ENCODE results near the gene PSMD12.

Gene PSMD12

DNA sequence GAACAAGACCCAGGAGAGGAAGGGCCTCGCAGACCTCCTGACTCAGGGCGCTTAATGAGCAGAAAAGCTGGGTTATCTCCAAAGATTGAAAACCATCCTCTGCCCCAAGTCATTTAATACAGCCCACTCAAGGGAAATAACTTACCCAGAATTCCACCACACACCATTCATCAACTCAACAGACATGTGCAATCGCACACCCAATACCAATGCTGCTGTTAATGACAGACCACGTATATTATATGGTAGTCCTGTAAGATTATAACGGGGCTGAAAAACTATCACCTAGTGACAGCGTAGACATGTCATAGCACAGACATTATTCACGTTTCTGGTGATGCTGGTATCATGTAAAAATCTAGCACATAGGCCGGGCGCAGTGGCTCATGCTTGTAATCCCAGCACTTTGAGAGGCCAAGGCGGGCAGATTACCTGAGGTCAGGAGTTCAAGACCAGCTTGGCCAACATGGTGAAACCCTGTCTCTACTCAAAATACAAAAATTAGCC lies 68.9 kb downstream of the PSMD12 start:
- DNase-seq: no peak

DNA sequence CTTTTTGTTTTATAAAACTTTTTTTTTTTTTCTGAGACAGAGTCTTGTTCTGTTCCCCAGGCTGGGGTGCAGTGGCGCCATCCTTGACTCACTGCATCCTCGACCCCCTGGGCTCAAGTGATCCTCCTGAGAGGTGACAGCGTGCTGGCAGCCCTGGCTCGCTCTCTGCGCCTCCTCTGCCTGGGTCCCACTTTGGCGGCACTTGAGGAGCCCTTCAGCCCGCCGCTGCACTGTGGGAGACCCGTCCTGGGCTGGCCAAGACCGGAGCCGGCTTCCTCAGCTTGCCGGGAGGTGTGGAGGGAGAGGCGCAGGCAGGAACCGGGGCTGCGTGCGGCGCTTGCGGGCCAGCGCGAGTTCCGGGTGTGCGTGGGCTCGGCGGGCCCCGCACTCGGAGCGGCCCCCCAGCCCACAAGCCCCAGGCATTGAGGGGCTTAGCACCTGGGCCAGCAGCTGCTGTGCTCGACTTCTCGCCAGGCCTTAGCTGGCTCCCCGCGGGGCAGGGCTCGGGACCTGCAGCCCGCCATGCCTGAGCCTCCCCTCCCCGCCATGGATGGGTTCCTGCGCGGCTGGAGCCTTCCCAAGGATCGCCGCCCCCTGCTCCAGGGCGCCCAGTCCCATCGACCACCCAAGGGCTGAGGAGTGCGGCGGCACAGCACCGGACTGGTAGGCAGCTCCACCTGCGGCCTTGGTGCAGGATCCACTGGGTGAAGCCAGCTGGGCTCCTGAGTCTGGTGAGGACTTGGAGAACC lies 71.8 kb downstream of the PSMD12 start:
- no peak for DNase-seq

DNA sequence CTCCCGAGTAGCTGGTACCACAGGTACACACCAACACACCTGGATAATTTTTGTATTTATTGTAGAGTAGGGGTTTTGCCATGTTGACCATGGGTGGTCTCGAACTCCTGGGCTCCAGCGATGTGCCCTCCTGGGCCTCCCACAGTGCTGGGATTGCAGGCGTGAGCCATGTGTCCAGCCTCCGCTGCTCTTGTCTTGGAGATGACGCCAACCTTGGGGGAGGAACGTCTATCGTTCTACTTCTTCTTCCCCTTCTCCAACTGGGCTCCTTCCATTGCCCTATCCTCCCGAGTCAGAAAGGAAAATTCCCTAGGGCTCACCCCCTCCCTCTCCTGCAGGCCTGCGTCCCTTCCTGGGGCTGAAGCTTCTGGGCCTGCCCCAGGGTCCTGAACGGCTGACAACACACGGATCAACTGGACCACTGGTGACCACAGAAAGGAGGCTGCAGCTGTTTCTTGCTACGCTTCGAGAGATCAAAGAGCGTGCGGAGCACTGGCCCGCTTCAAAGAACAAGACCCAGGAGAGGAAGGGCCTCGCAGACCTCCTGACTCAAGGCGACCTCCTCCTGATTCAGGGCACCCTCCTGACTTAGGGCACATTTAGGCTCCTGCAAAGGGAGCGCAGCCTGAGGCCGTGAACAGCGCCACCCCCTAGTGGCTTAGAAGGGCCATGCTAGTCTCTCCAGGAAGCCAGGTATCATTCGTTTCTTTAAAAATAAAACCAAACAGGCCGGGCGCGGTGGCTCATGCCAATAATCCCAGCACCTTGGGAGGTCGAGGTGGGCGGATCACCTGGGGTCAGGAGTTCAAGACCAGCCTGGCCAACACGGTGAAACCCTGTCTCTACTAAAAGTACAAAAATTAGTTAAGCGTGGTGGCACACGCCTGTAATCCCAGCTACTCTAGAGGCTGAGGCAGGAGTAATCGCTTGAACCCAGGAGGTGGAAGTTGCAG lies 72.8 kb downstream of the PSMD12 start:
- DNase-seq: no peak

DNA sequence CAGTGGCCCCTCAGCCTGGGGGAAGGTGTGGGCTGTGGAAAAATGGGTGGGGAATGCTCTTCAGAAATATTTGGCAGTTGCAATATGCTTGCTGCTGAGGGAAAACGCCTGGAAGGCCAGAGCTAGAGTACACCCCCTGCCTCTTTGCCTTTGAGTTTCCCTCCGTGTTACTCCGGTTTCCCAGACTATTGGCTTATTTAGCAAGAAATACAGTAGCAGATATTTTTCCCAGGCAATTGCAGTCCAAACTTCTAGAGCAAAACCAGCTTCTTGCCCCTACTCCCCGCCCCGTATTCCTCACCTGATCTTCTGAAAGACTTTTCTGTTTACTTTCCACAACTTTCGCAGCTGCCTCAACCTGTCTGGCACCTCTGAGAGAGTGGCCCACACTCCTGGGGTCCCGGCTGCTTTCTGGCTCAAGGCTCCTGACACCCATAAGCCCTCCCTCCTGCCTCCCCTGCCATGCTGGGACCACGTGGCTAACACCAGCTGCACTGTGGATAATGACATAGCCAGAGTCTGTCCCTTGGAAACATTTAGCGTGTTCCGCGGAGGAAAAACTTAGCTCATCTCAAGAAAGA lies 75.6 kb downstream of the PSMD12 start:
- no peak for DNase-seq

DNA sequence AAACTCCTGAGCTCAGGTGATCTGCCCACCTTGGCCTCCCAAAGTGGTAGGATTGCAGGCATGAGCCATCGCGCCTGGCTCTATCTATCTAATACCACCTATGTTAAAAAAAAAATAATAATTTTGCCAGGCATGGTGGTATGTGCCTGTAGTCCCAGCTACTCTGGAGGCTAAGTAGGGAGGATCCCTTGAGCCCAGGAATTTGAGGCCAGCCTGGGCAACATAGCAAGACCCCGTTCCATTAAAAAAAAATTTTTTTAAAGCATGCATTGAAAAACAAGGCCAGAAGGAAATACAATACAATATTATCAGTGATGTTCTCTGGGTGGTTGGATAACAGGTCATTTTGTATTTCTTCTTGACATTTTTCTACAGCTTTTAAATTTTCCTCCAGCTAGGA lies 76.1 kb downstream of the PSMD12 start:
- no peak for DNase-seq

DNA sequence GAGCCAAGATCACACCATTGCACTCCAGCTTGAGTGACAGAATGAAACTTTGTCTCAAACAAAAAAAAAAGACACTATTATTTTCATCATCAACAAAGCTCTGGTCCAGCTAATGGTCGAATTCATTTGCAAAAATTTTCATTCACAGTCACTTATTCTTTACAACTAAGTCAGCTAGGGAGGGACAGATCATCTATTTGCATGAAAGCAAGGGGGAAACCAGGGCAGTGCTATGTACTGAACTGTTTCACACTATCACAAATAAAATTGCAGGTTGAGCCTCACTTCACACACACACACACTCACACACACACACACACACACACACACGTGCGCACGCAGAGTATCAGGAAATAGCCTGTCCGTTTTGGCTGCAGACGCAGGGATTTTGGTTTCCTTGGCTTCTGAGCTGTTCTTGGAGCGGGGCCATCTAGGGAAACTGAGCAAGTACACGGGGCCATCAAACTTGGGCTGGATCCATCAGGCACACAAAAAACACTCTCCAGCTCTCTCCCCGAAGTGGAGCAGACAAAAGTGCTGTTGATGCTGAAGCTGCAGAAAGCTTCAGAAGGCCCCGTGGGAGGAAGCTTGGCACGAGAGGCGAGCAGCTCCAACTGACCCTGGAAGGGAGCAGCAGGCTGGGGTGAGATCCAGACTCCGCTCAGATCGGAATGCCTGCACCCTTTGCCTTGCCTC lies 77.0 kb downstream of the PSMD12 start:
- DNase-seq: no peak
